MM.1S (cell line): ENCODE measurements around the gene CCDC73.

Source experiments
- DNase-seq: peaks from one replicate; pipeline ENCODE4 v3.0.0-alpha.2; 2015
- H2AFZ ChIP-seq: fragments of 300-600 bp; sonication (generic); 2 replicates; pipeline ENCODE4 v1.6.0; 2016; ENCODE audit warnings: antibody characterized with exemption, low read length
- H3F3A ChIP-seq: fragments of 300-600 bp; sonication (generic); 2 replicates; pipeline ENCODE4 v1.6.1; 2016; ENCODE audit warnings: mild to moderate bottlenecking, antibody characterized with exemption, low read length, moderate library complexity, mixed read lengths; ENCODE audit not compliant: insufficient read depth
- H3K27ac ChIP-seq: fragments of 300-600 bp; sonication (generic); 2 replicates; pipeline ENCODE4 v1.5.1; 2016; ENCODE audit warnings: mild to moderate bottlenecking, low read length
- H3K27me3 ChIP-seq: fragments of 300-600 bp; sonication (generic); replicated peaks from 2 replicates; pipeline ENCODE4 v1.6.0; 2016; ENCODE audit warnings: low read length; ENCODE audit not compliant: insufficient read depth
- H3K36me3 ChIP-seq: fragments of 300-600 bp; sonication (generic); replicated peaks from 2 replicates; pipeline ENCODE4 v1.6.1; 2016; ENCODE audit warnings: mild to moderate bottlenecking, low read length, mixed read lengths; ENCODE audit not compliant: insufficient read depth
- H3K4me1 ChIP-seq: fragments of 300-600 bp; sonication (generic); 2 replicates; pipeline ENCODE4 v1.6.1; 2016; ENCODE audit warnings: low read length, mixed read lengths
- H3K4me2 ChIP-seq: fragments of 300-600 bp; sonication (generic); 2 replicates; pipeline ENCODE4 v1.6.0; 2016; ENCODE audit warnings: low read depth, low read length
- H3K4me3 ChIP-seq: fragments of 300-600 bp; sonication (generic); 2 replicates; pipeline ENCODE4 v1.5.1; 2016; ENCODE audit warnings: low read length, mixed read lengths
- H3K79me2 ChIP-seq: fragments of 300-600 bp; sonication (generic); 2 replicates; pipeline ENCODE4 v1.6.1; 2016; ENCODE audit warnings: mixed run types, low read length, mixed read lengths
- H3K9ac ChIP-seq: fragments of 300-600 bp; sonication (generic); 2 replicates; pipeline ENCODE4 v1.6.1; 2016; ENCODE audit warnings: low read length, mixed read lengths
- H3K9me2 ChIP-seq: fragments of 300-600 bp; sonication (generic); replicated peaks from 2 replicates; pipeline ENCODE4 v1.6.1; 2016; ENCODE audit warnings: mild to moderate bottlenecking, low read length, mixed read lengths; ENCODE audit not compliant: insufficient read depth
- H3K9me3 ChIP-seq: fragments of 300-600 bp; sonication (generic); replicated peaks from 2 replicates; pipeline ENCODE4 v1.6.1; 2016; ENCODE audit warnings: mild to moderate bottlenecking, low read length, mixed read lengths; ENCODE audit not compliant: insufficient read depth
- H4K20me1 ChIP-seq: fragments of 300-600 bp; sonication (generic); 2 replicates; pipeline ENCODE4 v1.6.1; 2016; ENCODE audit warnings: mild to moderate bottlenecking, low read length, moderate library complexity, mixed read lengths; ENCODE audit not compliant: insufficient read depth
- EZH2 ChIP-seq: fragments of 300-600 bp; sonication (generic); optimal IDR thresholded peaks from 2 replicates; pipeline ENCODE3; 2017; ENCODE audit warnings: low read depth, mild to moderate bottlenecking, antibody characterized with exemption, low read length, mixed read lengths
- EZH2phosphoT487 ChIP-seq: fragments of 300-600 bp; sonication (generic); IDR thresholded peaks from 2 replicates; pipeline ENCODE4 v1.6.1; 2018; ENCODE audit warnings: antibody characterized with exemption, low read length
- TF ChIP-seq, protein P1 (sequence below): fragments of 300-600 bp; sonication (generic); IDR thresholded peaks from 2 replicates; pipeline ENCODE4 v1.5.1; 2016; ENCODE audit warnings: antibody characterized with exemption, low read length, mixed read lengths

CCDC73 gene

GRCh38 chr11:32643526-32643925, 150.9 kb downstream of the CCDC73 start:
- TF ChIP-seq, protein P1, sequence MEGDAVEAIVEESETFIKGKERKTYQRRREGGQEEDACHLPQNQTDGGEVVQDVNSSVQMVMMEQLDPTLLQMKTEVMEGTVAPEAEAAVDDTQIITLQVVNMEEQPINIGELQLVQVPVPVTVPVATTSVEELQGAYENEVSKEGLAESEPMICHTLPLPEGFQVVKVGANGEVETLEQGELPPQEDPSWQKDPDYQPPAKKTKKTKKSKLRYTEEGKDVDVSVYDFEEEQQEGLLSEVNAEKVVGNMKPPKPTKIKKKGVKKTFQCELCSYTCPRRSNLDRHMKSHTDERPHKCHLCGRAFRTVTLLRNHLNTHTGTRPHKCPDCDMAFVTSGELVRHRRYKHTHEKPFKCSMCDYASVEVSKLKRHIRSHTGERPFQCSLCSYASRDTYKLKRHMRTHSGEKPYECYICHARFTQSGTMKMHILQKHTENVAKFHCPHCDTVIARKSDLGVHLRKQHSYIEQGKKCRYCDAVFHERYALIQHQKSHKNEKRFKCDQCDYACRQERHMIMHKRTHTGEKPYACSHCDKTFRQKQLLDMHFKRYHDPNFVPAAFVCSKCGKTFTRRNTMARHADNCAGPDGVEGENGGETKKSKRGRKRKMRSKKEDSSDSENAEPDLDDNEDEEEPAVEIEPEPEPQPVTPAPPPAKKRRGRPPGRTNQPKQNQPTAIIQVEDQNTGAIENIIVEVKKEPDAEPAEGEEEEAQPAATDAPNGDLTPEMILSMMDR, result no peak
- TF ChIP-seq EZH2phosphoT487 (no peak), EZH2 (no peak)
- Histone ChIP-seq H2AFZ (no peak overlapping the region), H3K27ac (no peak overlapping the region)

GRCh38 chr11:32641361-32641760, 153.1 kb downstream of the CCDC73 start:
- Histone ChIP-seq H3K27ac (no peak overlapping the region), H3K4me1 (no peaks in the 10 kb centered on the region), H3K36me3 (no peaks in the 10 kb centered on the region), H2AFZ (no peak overlapping the region), H3K9ac (no peak overlapping the region), H3F3A (no peaks in the 10 kb centered on the region), H3K27me3 (no peaks in the 10 kb centered on the region), H4K20me1 (no peaks in the 10 kb centered on the region), H3K4me3 (no peak overlapping the region), H3K4me2 (no peak overlapping the region), H3K9me2 (no peaks in the 10 kb centered on the region), H3K9me3 (no peaks in the 10 kb centered on the region), H3K79me2 (no peaks in the 10 kb centered on the region)
- DNase-seq, result no peak
- no peak for TF ChIP-seq EZH2
- TF ChIP-seq, protein P1, result no peak
- TF ChIP-seq EZH2phosphoT487, result no peak

More at GRCh38 chr11:32643526-32643925, 150.9 kb downstream of the CCDC73 start:
- Histone ChIP-seq H3K9me2 (no peaks in the 10 kb centered on the region), H3K4me2 (no peak overlapping the region), H4K20me1 (no peaks in the 10 kb centered on the region), H3K4me3 (no peak overlapping the region), H3K4me1 (no peaks in the 10 kb centered on the region), H3K36me3 (no peaks in the 10 kb centered on the region), H3K9me3 (no peaks in the 10 kb centered on the region), H3F3A (no peaks in the 10 kb centered on the region), H3K9ac (no peak overlapping the region), H3K27me3 (no peaks in the 10 kb centered on the region), H3K79me2 (no peaks in the 10 kb centered on the region)
- no peak for DNase-seq

DNA sequence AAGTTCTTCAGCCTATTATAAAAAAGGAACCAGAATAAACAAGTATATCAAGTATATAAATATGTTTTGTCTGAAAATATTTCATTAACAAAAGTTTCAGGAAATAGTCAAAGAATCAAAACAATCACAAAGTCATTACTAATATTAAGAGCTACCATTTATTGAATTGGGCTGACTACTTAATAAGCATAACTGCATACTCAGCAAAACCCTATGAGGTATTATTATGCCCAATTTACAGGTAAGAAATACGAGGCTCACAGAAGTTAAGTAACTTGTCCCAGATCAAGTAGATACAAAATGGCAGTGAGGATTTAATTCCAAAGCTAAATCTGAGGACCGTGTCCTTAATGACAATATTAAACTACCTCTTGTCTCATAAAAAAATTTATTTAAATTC, 158.6 kb downstream of the CCDC73 start:
- TF ChIP-seq EZH2 (no peak), EZH2phosphoT487 (no peak)
- TF ChIP-seq, protein P1, result no peak
- no peaks in the 10 kb centered on the region for H3K79me2 ChIP-seq
- H3K36me3 ChIP-seq, result no peaks in the 10 kb centered on the region
- H3K9me3 ChIP-seq, result no peaks in the 10 kb centered on the region
- no peaks in the 10 kb centered on the region for H3K27me3 ChIP-seq
- H3K27ac ChIP-seq, result no peak overlapping the region
- no peak overlapping the region for H3K4me3 ChIP-seq
- no peak overlapping the region for H2AFZ ChIP-seq
- H3K4me1 ChIP-seq, result no peaks in the 10 kb centered on the region
- H4K20me1 ChIP-seq, result no peaks in the 10 kb centered on the region
- no peaks in the 10 kb centered on the region for H3K9me2 ChIP-seq
- no peak overlapping the region for H3K9ac ChIP-seq
- H3F3A ChIP-seq, result no peaks in the 10 kb centered on the region
- H3K4me2 ChIP-seq, result no peak overlapping the region
- no peak for DNase-seq

GRCh38 chr11:32630844-32631243, 163.6 kb downstream of the CCDC73 start:
- no peak overlapping the region for H2AFZ ChIP-seq
- H3K9ac ChIP-seq, result no peak overlapping the region
- H3K4me2 ChIP-seq, result no peak overlapping the region
- H3K4me3 ChIP-seq, result no peak overlapping the region
- no peak for DNase-seq
- no peaks in the 10 kb centered on the region for H3K9me2 ChIP-seq
- no peaks in the 10 kb centered on the region for H4K20me1 ChIP-seq
- no peaks in the 10 kb centered on the region for H3K79me2 ChIP-seq
- H3K27me3 ChIP-seq, result no peaks in the 10 kb centered on the region
- H3K36me3 ChIP-seq, result no peaks in the 10 kb centered on the region
- H3F3A ChIP-seq, result no peaks in the 10 kb centered on the region
- H3K4me1 ChIP-seq, result no peaks in the 10 kb centered on the region
- no peak overlapping the region for H3K27ac ChIP-seq
- no peaks in the 10 kb centered on the region for H3K9me3 ChIP-seq
- no peak for TF ChIP-seq EZH2phosphoT487
- TF ChIP-seq, protein P1, result no peak
